PC-9 (cell line): ENCODE data around the gene CPLX3. TPM values are rescaled to one million over a fixed set of nuclear protein-coding genes. Genes with fewer than 3 reads are reported as not detected.

Experiments used
- BruUV-seq: library from RNA; stranded (reverse); fragments of 400-500 nt; replicated peaks from 2 replicates; lab custom pipeline; 2021; lab: Mats Ljungman, UMichigan
- CTCF ChIA-PET: fragments of 300-600 bp; sonication (Branson Sonifier 250); formaldehyde crosslinking; loops from one replicate; lab custom pipeline; 2022; ENCODE audit warnings: antibody characterized with exemption; lab: Charles Lee
- POLR2A ChIA-PET: fragments of 300-600 bp; sonication (Branson Sonifier 250); formaldehyde crosslinking; loops from one replicate; lab custom pipeline; 2022; ENCODE audit warnings: antibody characterized with exemption; ENCODE audit not compliant: unreplicated experiment; lab: Charles Lee
- DNase-seq, 2 experiments: peaks; one replicate each; pipeline versions ENCODE4 v3.0.0 to v3.0.0-alpha.2; 2015 to 2022; ENCODE audit warnings: mixed read lengths in 1 of 2
- H2AFZ ChIP-seq: fragments of 200-600 bp; sonication (generic); 2 replicates; pipeline ENCODE4 v1.8.1; 2017; ENCODE audit warnings: antibody characterized with exemption
- H3F3A ChIP-seq: fragments of 200-600 bp; sonication (generic); 2 replicates; pipeline ENCODE4 v1.8.1; 2017; ENCODE audit warnings: antibody characterized with exemption, mild to moderate bottlenecking, low read depth; ENCODE audit not compliant: insufficient read depth
- H3K27ac ChIP-seq: fragments of 200-600 bp; sonication (generic); 2 replicates; pipeline ENCODE4 v1.6.1; 2016; ENCODE audit warnings: mixed run types
- H3K27me3 ChIP-seq: fragments of 200-600 bp; sonication (generic); 2 replicates; pipeline ENCODE4 v1.6.1; 2016; ENCODE audit warnings: low read depth, mixed run types; ENCODE audit not compliant: insufficient read depth
- H3K36me3 ChIP-seq: fragments of 200-600 bp; sonication (generic); 2 replicates; pipeline ENCODE4 v1.6.1; 2016; ENCODE audit warnings: low read depth, mixed run types
- H3K4me1 ChIP-seq: fragments of 200-600 bp; sonication (generic); replicated peaks from 2 replicates; pipeline ENCODE4 v1.6.1; 2016; ENCODE audit warnings: mixed run types; ENCODE audit not compliant: insufficient read depth
- H3K4me2 ChIP-seq: fragments of 200-600 bp; sonication (generic); 2 replicates; pipeline ENCODE4 v1.6.1; 2017; ENCODE audit warnings: mixed run types
- H3K4me3 ChIP-seq: fragments of 200-600 bp; sonication (generic); 2 replicates; pipeline ENCODE4 v1.6.1; 2016; ENCODE audit warnings: mixed run types
- H3K79me2 ChIP-seq: fragments of 200-600 bp; sonication (generic); 2 replicates; pipeline ENCODE4 v1.6.1; 2017; ENCODE audit warnings: low read depth, mixed run types
- H3K9me2 ChIP-seq: fragments of 200-600 bp; sonication (generic); 2 replicates; pipeline ENCODE4 v1.8.1; 2017; ENCODE audit warnings: mild to moderate bottlenecking; ENCODE audit not compliant: insufficient read depth
- H3K9me3 ChIP-seq: fragments of 200-600 bp; sonication (generic); 2 replicates; pipeline ENCODE4 v1.8.1; 2016; ENCODE audit warnings: low read depth; ENCODE audit not compliant: insufficient read depth
- H4K20me1 ChIP-seq: fragments of 200-600 bp; sonication (generic); 2 replicates; pipeline ENCODE4 v1.8.1; 2017; ENCODE audit not compliant: insufficient read depth
- CTCF ChIP-seq: fragments of 200-600 bp; sonication (generic); conservative IDR thresholded peaks from 2 replicates; pipeline ENCODE4 v1.6.1; 2017; ENCODE audit warnings: mixed run types, antibody characterized with exemption, mild to moderate bottlenecking, moderate library complexity
- EZH2 ChIP-seq: fragments of 200-600 bp; sonication (generic); IDR thresholded peaks from 2 replicates; pipeline ENCODE4 v1.8.0; 2017; ENCODE audit warnings: antibody characterized with exemption, low read depth
- intact Hi-C: fragments of 100-400 bp; cut with micrococcal nuclease; formaldehyde crosslinking; loops from one replicate; pipeline ENCODE4 v1.10.0; 2022; ENCODE audit not compliant: unreplicated experiment
- total RNA-seq: library from RNA; stranded (reverse); gene quantifications from 2 replicates; pipeline ENCODE4 v1.2.3, GENCODE V29; 2021

The CPLX3 gene
- total RNA-seq, 1 experiment from 2014 or later: not detected

- TF ChIP-seq CTCF: peak; percentile 59
- TF ChIP-seq EZH2: no peak
- TSS peak; percentile 89 for BruUV-seq
- Histone ChIP-seq H3K4me1 (peaks cover 11% of the 10 kb centered on the region), H3F3A (peaks cover 14% of the 10 kb centered on the region; the same call in 1 of the 2 replicates), H3K4me3 (peak within 1 kb of the TSS; percentile 91), H4K20me1 (no peaks in the 10 kb centered on the region), H2AFZ (peak within 1 kb of the TSS; percentile 96), H3K27me3 (no peaks in the 10 kb centered on the region), H3K36me3 (no peaks in the 10 kb centered on the region), H3K4me2 (peak within 1 kb of the TSS; percentile 79), H3K27ac (peak within 1 kb of the TSS; percentile 47), H3K9me3 (no peaks in the 10 kb centered on the region), H3K79me2 (no peaks in the 10 kb centered on the region), H3K9me2 (no peaks in the 10 kb centered on the region)
- intact Hi-C loops: loop anchor here (2.0 kb wide), 1 partner anchor 58 kb away; no protein-coding TSS in a partner anchor
- POLR2A ChIA-PET: no interaction called here
- peak; percentile 78 to 87 for DNase-seq
- CTCF ChIA-PET: interaction anchor here (0.6 to 1.3 kb wide), 2 partner anchors 59 to 88 kb away, joined by 4 to 5 read pairs; no protein-coding TSS in a partner anchor
Observed at GRCh38 chr15:74842581-74843444, 16.4 kb downstream of the CPLX3 start, which contains the start of gene ULK3. Gene ULK3, minus strand, starts transcription at chr15:74843156. Its CDS starts 51 bp downstream, at chr15:74843105.

DNA sequence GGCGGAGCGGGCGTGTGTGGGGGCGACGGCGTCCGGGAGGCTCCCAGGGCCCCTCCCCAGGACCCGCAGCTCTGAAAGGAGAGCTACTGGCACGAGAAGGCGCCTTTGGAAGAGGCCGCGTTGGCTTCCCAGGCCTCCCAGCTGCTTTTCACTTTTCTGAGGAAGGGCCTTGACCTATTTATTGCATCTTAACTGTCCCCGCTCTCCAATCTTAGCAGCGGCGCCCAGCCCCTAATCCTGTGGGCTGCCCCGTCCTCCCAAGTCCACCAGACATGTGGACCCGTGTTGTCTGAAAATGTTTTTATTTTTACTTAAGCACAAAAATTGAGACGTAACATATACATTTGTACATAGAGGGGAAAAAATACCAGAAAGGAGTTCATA is 17.0 kb downstream of the CPLX3 start:
- 0 out of 2 replicates have a peak overlapping the region, but pooled peaks have one; percentile 4 for H3K27ac ChIP-seq

More for the DNA sequence above, 17.0 kb downstream of the CPLX3 start:
- H3K4me2 ChIP-seq: peak overlapping the region; percentile 79
- H3K4me3 ChIP-seq: peak overlapping the region; percentile 91; the same call in 1 of the 2 replicates
- CTCF ChIA-PET: no interaction called here
- intact Hi-C loops: loop anchor here (2.0 kb wide), 1 partner anchor 57 kb away; no protein-coding TSS in a partner anchor
- no peak for DNase-seq
- TF ChIP-seq EZH2 (no peak), CTCF (0 out of 2 replicates have a peak, but pooled peaks have one; percentile 22)
- H3F3A ChIP-seq: peaks cover 18% of the 10 kb centered on the region; the same call in 1 of the 2 replicates
- peaks cover 11% of the 10 kb centered on the region for H3K4me1 ChIP-seq
- no TSS peak for BruUV-seq
- POLR2A ChIA-PET: interaction anchor here (0.5 kb wide), 1 partner anchor 119 kb away, joined by 3 read pairs; no protein-coding TSS in a partner anchor
- no peak overlapping the region for H2AFZ ChIP-seq
- no peaks in the 10 kb centered on the region for H3K9me3 ChIP-seq
- no peaks in the 10 kb centered on the region for H3K9me2 ChIP-seq
- no peaks in the 10 kb centered on the region for H3K79me2 ChIP-seq
- H3K36me3 ChIP-seq: no peaks in the 10 kb centered on the region; the same call in 1 of the 2 replicates
- H3K27me3 ChIP-seq: no peaks in the 10 kb centered on the region
- H4K20me1 ChIP-seq: no peaks in the 10 kb centered on the region
